Upper lobe of left lung (tissue), 4 donors: ENCODE results near the gene BMP8A.

ENCODE experiments used
- POLR2A ChIP-seq, 4 donors: fragments of 450-650 bp; IDR thresholded peaks; one replicate each; pipeline ENCODE4 v1.5.1; 2016 to 2017; ENCODE audit warnings: antibody characterized with exemption in 4 of 4, mild to moderate bottlenecking in 2 of 4
- POLR2AphosphoS5 ChIP-seq, 2 donors: sonication (generic); formaldehyde crosslinking; IDR thresholded peaks; one replicate each; pipeline ENCODE4 v1.5.1; 2017; ENCODE audit warnings: antibody characterized with exemption in 2 of 2
- TF ChIP-seq, protein P1 (sequence below), 6 experiments: fragments of 450-650 bp in 4 of 6; fragments of 200-600 bp in 2 of 6; sonication (generic) in 2 of 6; IDR thresholded peaks; one replicate each; pipeline ENCODE4 v1.5.1; 2016 to 2019; ENCODE audit warnings: antibody characterized with exemption in 6 of 6

DNA sequence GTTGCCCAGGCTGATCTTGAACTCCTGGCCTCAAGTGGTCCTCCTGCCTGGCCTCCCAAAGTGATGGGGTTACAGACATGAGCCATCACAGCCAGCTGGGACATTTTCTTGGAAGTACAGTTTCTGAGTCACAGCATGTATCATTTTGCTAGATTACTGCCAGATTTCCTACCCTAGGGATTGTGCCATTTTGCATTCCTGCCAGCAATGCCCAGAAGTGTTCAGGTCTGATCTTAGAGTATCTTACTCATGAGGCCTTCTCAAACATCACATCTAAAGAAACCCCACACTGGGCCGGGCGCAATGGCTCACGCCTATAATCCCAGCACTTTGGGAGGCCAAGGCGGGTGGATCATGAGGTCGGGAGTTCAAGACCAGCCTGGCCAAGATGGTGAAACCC is 10.2 kb downstream of the BMP8A start:
- TF ChIP-seq POLR2A (IDR thresholded peaks at IDR 0.05) = no peak
- TF ChIP-seq, protein P1, sequence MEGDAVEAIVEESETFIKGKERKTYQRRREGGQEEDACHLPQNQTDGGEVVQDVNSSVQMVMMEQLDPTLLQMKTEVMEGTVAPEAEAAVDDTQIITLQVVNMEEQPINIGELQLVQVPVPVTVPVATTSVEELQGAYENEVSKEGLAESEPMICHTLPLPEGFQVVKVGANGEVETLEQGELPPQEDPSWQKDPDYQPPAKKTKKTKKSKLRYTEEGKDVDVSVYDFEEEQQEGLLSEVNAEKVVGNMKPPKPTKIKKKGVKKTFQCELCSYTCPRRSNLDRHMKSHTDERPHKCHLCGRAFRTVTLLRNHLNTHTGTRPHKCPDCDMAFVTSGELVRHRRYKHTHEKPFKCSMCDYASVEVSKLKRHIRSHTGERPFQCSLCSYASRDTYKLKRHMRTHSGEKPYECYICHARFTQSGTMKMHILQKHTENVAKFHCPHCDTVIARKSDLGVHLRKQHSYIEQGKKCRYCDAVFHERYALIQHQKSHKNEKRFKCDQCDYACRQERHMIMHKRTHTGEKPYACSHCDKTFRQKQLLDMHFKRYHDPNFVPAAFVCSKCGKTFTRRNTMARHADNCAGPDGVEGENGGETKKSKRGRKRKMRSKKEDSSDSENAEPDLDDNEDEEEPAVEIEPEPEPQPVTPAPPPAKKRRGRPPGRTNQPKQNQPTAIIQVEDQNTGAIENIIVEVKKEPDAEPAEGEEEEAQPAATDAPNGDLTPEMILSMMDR (IDR thresholded peaks at IDR 0.05) = no peak
- TF ChIP-seq POLR2AphosphoS5 (IDR thresholded peaks at IDR 0.05) = no peak
